Right lobe of liver (tissue), 4 donors: ENCODE data around the gene NOXRED1.

Experiments used
- POLR2A ChIP-seq: fragments of 450-650 bp; IDR thresholded peaks from one replicate; pipeline ENCODE4 v1.6.1; 2017; ENCODE audit warnings: antibody characterized with exemption, mild to moderate bottlenecking
- TF ChIP-seq, protein P1 (sequence below), 4 donors: fragments of 200-600 bp in 3 of 4; fragments of 450-650 bp in 1 of 4; IDR thresholded peaks; one replicate each; pipeline versions ENCODE4 v1.5.1 to v1.8.0; 2016 to 2022; ENCODE audit warnings: antibody characterized with exemption in 4 of 4, mild to moderate bottlenecking in 2 of 4
- donor health status: DM: no; HTN: no; CAD: no.
- donor health status: DM: no; HTN: no; CAD: no.
- donor health status: DM: no; HTN: yes; CAD: no.

- TF ChIP-seq, protein P1, sequence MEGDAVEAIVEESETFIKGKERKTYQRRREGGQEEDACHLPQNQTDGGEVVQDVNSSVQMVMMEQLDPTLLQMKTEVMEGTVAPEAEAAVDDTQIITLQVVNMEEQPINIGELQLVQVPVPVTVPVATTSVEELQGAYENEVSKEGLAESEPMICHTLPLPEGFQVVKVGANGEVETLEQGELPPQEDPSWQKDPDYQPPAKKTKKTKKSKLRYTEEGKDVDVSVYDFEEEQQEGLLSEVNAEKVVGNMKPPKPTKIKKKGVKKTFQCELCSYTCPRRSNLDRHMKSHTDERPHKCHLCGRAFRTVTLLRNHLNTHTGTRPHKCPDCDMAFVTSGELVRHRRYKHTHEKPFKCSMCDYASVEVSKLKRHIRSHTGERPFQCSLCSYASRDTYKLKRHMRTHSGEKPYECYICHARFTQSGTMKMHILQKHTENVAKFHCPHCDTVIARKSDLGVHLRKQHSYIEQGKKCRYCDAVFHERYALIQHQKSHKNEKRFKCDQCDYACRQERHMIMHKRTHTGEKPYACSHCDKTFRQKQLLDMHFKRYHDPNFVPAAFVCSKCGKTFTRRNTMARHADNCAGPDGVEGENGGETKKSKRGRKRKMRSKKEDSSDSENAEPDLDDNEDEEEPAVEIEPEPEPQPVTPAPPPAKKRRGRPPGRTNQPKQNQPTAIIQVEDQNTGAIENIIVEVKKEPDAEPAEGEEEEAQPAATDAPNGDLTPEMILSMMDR (IDR thresholded peaks at IDR 0.05), result no peak
- TF ChIP-seq POLR2A, result no peak
Measured at GRCh38 chr14:77407158-77407557, 16.2 kb downstream of the NOXRED1 start.
